Stimulated activated CD8-positive, alpha-beta memory T cell treated with anti-CD3 and anti-CD28 coated beads, Interleukin-12 subunit alpha, Interleukin-12 subunit beta, amount 100 ng/mL, for 1 hour (primary cell): ENCODE results near the gene MPP3.

Experiments
- DNase-seq: peaks from one replicate; pipeline ENCODE4 v3.0.0-alpha.2; 2020; ENCODE audit warnings: low read depth

MPP3 gene

DNA sequence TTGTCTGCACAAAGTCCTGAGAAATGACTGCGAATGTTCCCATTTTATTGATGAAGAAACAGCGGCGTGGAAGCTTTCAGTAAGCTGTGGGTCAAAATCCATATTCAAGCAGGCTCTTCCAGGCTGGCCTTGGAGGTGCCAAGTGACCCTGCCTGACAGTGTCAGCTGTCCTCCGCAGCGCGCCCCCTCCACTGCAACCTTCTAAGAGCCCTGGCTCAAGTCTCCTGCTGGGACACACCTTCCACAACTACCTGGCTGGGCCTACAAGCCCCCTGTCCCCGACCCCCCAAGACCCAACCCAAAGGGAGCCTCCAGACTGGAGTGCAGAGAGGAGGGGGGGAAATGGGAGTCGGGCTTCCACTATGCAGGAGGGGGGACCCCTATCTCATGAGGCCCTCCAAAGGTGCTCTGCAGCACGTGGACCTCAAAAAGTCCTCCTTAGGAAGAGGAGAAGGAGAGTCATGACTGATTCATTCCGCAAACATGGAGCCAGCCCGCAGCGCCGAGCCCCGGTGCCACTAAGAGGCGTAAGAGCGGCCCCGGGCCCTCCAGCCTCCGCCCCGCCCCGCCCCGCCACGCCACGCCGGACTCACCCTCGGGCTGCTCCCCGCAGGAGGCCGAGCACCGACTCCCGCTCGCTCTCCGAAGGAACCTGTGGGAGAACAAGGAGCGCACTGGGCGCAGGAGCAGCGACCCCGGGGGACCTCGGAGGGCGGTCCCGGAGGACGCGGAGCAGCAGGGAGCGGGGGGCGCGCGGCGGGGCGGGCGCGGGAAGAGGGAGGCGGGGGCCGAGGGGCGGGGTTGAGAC lies 574 bp downstream of the MPP3 start:
- DNase-seq = no peak

DNA sequence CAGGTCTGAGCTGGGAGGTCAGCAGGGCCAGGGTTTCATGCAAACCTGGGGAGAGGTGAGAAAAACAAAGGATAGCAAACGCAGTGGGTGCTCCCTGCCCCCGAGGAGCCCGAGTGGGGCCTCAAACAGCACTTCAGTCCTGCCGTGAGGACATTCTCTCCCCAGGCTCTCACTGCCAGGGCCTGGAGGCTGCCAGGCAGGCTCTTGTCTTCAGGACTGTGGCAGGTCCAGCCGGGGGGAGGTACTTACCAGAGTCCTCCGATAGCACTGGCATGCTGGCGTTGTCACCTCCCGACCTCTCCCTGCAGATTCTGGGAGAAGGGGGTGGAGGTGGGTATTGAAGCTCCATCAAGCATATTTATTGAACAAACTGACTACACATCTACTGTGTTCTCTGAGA lies 1.3 kb downstream of the MPP3 start:
- DNase-seq = no peak

DNA sequence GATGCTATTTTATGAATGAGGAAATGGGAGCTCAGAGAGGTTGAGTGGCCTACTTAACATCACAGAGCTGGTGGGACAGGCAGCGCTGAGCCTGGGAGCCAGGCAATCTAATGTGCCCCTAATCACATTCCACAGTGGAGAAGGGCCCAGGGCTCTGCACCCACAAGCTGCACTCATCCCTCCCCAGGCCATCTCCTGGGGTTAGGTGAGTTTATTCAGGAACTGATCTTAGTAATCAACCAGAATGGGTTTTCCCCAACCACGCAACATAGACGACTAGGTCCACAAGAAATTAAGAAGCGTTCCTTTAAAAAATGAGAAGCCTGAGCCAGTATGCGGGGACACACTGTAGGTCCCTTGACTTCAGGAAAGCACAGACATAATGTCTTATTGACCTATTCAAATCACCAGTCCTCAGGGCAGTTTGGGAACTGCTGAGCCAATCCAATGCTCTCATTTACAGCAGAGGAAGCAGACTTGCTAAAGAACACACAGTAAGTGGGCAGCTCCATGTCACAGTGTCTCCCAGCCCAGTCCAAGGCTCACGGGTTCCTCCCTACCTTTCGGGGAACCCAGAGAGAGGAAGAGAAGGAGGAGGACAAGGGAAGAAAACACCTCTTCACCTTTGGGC lies 2.3 kb downstream of the MPP3 start:
- DNase-seq = no peak

DNA sequence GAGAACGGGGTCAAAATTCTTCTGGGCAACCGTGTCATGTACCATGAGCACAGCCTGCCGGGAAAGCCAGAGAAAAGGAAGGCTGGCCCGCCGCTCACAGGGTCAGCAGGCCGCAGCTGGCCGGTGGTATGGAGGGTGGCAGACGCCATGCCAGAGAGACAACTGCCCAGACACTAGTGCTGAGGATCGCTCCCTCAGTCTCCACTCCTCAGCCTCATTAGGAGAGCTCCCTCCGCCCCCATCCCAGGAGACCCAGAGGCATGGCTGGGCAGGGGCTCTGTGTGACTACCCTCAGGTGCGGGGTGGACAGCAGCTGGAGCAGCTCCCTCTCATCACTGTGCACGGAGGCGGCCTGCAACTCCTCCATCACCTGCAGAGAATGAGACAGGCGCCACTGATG lies 3.2 kb downstream of the MPP3 start:
- no peak for DNase-seq

DNA sequence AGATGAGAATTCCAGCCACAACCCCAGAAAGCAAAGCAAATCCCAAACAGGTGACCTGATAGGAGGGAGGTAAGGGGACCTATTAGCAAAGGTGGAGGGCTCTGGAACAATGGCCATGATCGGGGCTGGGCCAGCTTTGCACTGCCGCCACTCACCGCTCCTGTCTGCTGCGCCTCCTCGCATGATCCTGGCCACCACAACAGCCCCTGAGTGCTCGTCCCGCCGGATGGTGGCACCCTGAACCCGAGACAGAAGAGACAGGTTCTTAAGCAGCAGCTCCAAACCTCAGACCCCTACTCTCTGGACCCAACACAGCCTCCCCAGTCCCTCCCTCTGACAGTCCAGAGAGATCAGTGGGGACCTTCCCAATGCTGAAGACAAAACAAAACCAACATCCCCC lies 5.3 kb downstream of the MPP3 start:
- no peak for DNase-seq

DNA sequence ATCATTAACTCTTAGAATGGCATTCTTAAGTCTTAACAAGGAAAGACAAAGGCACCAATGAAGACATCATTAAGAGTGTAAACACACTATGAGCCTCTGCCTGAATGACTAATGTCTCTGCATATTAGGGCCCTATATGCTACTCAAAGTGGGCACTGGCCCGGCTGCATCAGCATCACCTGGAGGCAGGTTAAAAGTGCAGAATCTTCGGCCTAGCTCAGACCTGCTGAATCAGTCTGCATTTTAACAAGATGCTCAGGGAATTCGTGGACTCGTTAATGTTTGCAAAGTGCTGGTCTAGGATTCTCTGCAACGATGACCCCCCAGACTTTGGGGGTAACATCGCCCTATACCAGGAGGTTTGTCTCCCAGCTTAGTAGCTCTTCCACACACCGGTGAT lies 6.7 kb downstream of the MPP3 start:
- no peak for DNase-seq

DNA sequence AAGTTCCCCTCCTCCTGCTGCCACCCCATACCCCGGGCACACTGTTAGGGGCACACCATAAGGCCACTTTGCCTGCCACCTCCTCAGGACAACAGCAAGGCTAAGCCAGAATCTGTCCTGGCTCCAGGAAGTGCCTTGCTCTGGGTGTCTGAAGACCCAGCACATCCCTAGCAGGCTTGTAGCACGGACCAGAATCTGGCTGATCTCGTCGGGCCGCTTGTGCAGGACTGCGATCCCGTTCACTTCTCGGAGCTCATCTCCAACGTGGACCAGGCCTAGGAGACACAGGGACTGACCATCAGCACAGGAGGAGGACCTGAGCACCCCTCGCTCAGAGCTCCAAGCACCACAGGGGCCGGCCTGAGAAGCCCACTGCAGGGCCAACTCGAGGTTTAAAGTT lies 7.4 kb downstream of the MPP3 start:
- DNase-seq = no peak

DNA sequence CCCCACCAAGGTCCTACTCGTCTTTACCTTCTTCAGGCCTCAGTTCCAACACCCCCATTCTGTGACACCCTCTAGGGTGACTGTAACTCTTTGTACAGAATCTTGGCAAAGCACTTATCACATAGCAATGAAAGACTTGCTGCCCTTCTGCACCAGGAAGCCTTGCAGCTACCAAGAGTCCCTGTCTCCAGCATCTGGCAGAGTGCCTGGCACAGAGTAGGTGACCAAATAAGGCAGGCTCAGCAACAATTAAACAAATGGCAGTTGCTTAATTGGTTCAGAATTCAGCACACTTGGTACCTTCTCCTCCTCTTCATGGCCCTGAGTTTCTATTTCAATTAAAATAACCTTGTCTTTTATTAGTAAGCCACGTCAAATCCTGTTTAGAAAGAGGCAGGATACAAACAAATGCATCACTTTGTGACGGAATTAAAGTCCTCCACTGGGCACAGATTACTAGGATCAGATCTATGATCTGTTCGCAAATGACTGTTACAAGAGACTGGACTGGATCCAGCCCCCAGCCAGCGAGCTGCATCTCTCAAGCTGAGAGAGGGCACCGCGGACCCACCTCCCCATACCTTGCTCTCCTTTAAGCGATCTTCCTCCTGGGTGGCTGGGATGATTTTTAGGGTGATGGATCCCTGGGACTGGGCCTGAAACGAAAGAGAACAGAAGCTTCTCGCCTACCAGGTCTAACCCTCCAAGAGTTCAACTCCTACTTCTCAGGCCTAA lies 9.4 kb downstream of the MPP3 start:
- no peak for DNase-seq

DNA sequence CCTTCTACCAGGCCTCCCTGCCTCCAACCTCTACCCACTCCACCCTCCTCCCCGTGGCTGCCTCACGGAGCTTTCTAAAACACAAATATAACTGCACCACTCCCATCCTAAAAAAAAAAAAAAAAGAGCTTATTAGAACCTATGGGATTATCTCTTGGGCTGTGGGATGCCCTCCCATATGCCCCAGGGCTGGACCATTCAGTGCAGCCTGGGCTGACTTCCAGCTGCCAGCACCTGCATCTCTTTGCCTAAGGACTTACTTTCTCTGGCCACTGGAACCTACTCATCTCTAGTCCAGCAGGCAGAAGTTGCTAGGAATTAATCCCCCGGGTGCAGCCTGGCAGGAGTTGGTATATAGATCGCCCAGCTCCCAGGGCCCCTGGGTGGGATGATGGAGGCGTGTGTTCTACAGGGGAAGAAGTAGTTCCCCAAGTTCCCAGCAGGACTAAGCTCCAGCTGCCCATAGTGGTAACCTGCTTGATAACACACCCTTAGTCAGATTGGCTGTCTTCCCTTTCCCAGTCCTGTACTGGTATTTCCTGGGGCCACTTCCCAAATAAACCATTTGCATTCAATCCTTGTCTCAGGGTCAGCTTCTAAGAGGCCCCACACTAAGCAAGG lies 10.3 kb downstream of the MPP3 start:
- DNase-seq = no peak

DNA sequence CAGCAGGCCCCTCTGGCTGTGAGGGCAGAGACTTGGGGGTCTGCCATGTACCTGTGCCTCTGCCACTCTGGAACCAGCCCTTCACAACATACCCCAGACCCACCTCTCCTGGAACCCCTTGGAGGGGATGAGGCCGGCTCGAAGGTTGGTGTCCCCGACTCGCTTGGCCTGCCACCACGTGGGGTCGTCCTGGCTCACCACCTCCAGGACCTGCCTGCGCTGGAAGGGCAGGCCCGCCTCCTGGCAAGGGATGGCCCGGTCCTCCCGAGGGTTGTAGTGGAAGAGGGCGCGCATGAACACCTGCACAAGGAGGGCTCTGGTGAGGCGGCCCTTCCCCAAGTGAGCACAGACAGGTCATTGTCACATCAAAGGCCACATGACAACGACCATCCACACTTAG lies 12.2 kb downstream of the MPP3 start:
- no peak for DNase-seq

DNA sequence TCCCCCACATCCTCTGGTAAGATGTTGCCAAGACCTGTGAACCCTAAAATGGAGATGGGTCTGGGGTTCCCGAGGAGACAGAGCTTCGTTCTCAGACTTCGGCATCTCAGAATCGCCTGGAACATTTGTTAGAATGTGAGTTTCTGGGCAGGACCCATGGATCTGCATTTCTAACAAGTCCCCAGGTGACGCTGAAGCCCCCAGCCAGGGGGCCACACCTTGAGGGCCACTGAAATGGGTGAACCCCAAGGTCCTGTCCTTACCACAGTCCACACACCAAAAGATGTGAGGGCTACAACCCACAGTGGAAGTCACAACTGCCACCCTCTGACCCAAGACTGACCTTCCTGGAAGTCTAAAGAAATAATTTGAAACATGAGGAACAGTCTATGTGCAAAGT lies 14.0 kb downstream of the MPP3 start:
- no peak for DNase-seq

DNA sequence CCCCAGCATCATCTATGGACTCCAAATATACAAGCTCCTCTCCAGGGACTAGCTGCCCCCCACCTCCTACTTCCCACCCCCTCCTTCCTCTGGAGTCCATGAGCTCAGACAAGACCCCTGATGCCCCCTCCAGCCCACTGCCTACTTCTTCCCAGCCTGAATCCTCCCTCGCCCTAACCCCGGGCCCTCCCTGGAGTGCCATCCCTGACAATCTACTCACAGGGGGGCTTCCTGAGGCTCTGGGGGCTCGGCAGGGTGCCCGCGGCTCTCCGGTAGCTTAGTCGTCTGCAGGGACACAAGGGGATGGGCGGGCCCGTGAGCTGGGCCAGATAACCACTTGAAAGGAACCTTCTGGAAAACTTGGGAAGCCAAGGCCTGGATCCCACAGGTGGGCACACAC lies 15.1 kb downstream of the MPP3 start:
- DNase-seq = no peak

DNA sequence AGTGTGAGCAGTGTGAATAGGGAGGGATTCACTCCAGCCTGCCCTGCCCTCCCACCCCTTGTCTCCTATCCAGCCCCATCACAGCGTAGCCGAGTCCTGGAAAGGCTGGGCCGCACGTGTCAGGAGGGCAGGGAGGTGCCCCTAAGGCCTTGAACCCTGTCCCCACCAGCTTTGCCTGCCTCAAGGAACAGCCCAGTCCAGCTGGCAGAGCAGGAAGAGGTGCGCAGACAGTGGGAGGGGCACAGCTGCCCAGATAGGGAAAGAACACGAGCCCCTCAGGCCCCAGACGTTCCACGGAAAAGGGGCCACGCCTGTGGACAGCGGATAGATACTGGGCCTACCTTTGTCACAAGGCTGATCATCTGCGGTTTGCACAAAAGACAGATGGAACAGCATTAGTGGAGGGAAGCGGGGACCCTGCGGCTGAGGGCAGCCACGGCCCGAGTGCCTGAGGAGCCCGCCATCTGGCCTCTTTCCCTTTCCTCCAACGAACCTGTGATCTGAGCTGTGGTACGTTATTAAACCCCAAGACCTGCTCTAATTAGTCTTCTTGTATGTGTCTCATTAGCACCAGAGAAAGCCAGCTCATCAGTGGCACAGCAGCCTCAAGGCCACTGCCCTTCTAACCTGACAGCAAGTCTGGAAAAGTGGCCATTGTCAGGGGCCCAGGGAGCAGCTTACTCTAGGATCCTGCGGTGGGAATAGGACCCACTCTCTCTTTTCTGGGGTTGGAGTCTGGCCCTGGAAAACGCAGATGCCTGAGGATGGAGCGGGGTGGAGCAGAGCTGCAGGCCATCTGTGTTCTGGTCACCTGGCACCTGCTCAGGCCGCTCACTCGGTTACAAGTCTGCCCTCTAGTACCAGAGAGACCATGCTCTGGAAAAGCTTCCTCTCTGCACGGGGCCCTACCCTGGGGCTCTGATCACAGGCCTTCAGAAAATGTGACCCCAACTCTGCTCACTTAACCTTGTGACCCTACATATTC lies 16.3 kb downstream of the MPP3 start:
- DNase-seq = no peak

DNA sequence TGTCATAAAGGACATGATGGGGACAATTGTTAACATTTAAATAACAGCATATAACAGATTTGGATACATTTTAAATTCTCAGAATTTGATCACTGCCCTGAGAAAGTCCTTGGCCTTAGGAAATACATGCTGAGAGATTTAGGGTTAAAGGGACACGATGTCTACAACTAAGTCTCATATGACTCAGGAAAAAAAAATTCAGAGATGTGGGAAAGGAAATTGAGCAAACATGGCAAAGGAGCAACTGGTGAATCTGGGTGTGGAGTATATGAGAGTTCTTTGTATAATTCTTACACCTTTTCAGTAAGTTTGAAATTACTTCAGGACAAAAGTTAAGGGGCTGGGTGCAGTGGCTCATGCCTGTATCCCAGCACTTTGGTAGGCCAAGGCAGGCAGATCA lies 18.2 kb downstream of the MPP3 start:
- no peak for DNase-seq

DNA sequence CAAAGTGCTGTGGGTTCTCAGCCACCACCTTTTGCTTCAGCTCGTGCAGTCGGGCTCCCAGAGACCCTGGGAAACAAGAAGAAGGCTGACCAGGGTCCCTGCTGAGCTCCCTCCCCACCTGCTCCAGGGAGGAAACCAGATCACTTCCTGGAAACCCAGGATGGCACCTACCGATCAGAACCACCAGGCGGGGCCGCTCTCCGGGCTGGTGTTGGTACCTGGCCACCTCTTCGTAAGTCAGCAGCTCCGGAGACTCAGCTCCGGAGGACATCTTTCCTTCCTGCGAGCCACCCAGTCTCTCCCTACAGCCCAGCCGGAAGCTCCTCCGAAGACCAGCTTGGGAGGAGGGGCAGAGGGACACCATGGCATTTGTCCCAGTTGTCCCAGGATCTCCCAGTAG lies 18.9 kb downstream of the MPP3 start:
- no peak for DNase-seq

DNA sequence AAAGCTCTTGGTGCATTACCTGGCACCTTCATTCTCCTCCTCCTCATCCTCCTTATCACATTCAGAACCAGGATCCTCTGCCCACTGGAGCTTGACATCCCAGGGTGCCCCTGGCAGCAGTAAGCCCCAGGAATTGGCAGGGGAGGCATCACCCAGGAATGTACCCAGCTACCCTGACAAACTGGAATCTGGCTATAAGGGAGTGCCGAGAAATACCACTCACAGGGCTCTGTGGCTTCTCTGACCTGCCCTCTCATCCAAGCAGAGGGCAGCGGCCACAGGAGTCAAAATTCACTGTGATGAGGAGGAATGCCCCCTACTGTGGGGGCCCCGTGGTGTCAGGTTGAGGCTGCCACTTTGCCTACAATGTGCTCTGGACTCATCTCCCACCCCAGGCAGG lies 19.6 kb downstream of the MPP3 start:
- no peak for DNase-seq

DNA sequence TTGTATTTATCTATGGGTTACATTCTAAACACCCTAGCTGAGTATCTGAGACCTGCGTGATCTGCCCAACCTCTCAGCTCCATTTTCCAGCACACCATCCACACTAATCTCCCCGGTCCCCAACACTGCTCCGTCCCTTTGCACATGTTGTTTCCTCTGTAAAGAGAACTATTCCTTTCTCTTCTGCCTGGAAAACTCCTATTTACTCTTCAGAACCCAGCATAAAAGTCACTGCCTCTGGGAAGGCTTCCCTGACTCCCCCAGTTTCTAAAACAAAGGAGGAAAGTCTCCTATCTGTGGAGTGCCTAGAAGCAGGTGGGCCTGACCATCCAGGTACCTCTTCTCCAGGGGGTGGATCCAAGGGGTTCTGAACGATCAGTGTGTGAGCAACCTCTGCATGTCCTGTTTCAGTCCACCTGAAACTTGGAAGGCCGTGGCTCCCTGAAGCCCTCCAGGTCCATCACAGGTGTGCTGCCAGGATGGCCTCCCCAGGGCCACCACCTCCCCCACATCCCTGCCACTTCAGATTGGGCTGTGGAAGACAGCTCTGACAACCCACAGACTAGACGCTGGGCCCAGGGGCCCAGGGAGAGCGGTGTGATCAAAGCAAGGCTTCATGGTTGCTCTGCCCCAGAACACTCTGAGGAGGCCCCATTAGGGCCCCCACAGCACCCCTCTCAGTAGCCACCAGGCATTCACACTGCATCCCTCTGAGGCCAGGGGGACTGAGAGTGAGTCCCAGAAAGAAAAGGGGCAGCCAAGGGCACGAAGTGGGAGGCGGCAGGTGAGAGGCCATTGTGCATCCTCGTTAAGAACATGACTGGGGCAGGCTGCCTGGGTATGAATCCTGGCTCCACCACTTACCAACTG lies 20.3 kb downstream of the MPP3 start:
- DNase-seq = no peak

DNA sequence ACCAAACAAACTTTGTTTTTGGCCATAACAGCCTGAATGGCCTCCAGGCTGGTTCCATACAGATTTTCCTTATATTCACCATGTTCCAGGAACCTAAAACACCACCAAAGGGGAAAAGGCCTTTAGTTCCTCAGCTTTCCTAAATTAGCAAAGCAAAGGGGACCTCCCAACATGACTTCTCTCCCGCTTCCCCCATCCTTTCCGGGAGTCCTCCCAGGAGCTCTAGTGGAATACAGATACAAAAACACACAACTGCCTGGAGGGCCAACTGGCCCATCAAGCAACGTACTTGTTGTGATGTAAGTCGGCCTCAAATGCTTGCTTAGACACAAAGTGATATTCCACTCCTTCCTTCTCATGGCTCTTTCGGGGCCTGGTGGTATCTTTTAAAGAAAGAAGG lies 22.1 kb downstream of the MPP3 start:
- no peak for DNase-seq

DNA sequence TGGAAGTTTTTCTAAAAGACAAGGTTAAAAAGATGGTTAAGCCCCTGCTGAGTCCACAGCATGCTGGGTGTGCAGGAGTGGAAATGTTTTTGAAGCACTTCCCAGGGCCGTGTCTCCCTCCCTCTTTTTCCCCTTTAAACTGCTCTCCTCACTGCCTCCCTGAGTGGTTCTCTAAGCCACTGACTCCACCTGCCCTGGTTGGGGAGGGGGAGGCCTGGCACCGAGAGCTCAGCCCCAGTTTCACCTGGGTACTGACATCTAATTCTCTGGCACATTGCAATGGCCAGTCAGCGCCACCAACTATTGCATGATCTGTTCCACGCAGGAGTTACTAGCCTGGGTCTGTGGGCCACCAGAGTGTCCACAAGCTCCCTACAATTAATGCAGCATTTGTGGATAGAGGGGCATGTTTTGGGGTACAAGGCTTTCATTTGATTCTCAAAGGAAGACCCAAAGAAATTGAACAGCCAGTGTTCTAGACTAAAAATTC lies 22.7 kb downstream of the MPP3 start:
- DNase-seq = no peak

DNA sequence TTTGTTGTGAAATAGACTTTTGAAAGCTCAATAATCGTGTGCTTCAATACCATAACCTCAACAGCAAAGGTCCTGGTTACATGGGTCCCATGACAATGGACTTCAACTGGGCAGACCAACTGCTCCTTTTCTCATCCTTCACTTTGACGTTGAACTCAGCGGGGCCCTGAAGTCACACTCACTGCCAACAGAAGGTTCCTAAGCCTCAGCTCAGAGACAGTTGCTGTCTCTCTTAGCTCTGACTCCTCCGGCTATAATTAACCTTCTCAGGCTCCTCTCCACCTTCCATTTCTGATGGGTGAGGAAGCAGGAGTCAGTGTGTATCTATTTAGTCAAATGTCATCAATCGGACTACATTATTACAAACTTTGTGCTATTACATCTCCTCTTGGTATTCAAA lies 23.8 kb downstream of the MPP3 start:
- no peak for DNase-seq

DNA sequence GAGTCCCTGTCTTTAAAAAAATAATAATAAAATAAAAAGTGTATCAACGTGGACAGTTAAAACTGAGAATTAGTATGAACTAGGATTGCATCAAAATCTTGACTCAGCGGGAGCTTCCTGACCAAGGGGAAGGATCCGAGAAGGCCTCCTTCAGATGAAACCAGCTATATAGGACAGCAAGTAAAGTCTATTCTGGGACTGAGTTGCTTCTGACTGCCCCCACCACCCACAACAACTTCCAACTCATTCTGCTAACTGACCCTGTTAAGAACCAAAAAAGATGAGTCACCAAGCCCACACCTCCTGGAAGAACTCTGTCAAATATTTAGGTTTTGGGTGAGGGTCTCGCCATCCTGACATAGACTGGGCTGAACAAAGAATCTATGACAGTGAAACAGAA lies 24.9 kb downstream of the MPP3 start:
- no peak for DNase-seq
